HepG2 (cell line): ENCODE results near the gene FUT6. TPM values are rescaled to one million over a fixed set of nuclear protein-coding genes. Genes with fewer than 3 reads are reported as not detected.

ENCODE experiments used
- AGO1 ChIP-seq: fragments of 200-400 bp; formaldehyde crosslinking; IDR thresholded peaks from 2 replicates; pipeline ENCODE4 v1.6.1; 2017; ENCODE audit warnings: mild to moderate bottlenecking, low read depth, low read length, moderate library complexity; ENCODE audit not compliant: poor library complexity, severe bottlenecking
- GATAD1 ChIP-seq: IDR thresholded peaks from 2 replicates; pipeline ENCODE4 v1.6.1; 2016; ENCODE audit warnings: missing genetic modification reagents, missing compliant biosample characterization
- HCFC1 ChIP-seq: fragments of 150-350 bp; IDR thresholded peaks from 2 replicates; pipeline ENCODE4 v1.6.1; 2014; ENCODE audit warnings: low read depth, low read length
- JARID2 ChIP-seq: sonication (generic); formaldehyde crosslinking; IDR thresholded peaks from 2 replicates; pipeline ENCODE4 v1.8.1; 2023; ENCODE audit warnings: missing genetic modification reagents, inconsistent platforms; ENCODE audit not compliant: insufficient replicate concordance
- MTA1 ChIP-seq: sonication (generic); formaldehyde crosslinking; IDR thresholded peaks from 2 replicates; pipeline ENCODE4 v1.4.0; 2020; ENCODE audit warnings: missing genetic modification reagents, mild to moderate bottlenecking, borderline replicate concordance
- NFKBIZ ChIP-seq: IDR thresholded peaks from 2 replicates; pipeline ENCODE4 v1.6.1; 2018; ENCODE audit warnings: missing genetic modification reagents, missing compliant biosample characterization
- NFYB ChIP-seq: sonication (generic); formaldehyde crosslinking; IDR thresholded peaks from 2 replicates; pipeline ENCODE4 v1.4.0; 2020; ENCODE audit warnings: missing genetic modification reagents
- POGZ ChIP-seq: sonication (generic); formaldehyde crosslinking; IDR thresholded peaks from 2 replicates; pipeline ENCODE4 v1.4.0; 2020; ENCODE audit warnings: mild to moderate bottlenecking, missing genetic modification reagents
- SMAD9 ChIP-seq: sonication (generic); formaldehyde crosslinking; IDR thresholded peaks from 2 replicates; pipeline ENCODE4 v1.5.1; 2020; ENCODE audit warnings: mild to moderate bottlenecking, missing genetic modification reagents
- SP4 ChIP-seq: sonication (generic); formaldehyde crosslinking; IDR thresholded peaks from 2 replicates; pipeline ENCODE4 v1.8.1; 2023; ENCODE audit warnings: mild to moderate bottlenecking, missing genetic modification reagents
- ZFP37 ChIP-seq: sonication (generic); formaldehyde crosslinking; IDR thresholded peaks from 2 replicates; pipeline ENCODE4 v1.4.0; 2020; ENCODE audit warnings: missing genetic modification reagents, borderline replicate concordance
- ZNF124 ChIP-seq: sonication (generic); formaldehyde crosslinking; IDR thresholded peaks from 2 replicates; pipeline ENCODE4 v1.4.0; 2020; ENCODE audit warnings: missing genetic modification reagents
- ZNF670 ChIP-seq: sonication (generic); formaldehyde crosslinking; IDR thresholded peaks from 2 replicates; pipeline ENCODE4 v1.8.0; 2022; ENCODE audit warnings: mild to moderate bottlenecking, missing genetic modification reagents, borderline replicate concordance
- ZNF672 ChIP-seq: sonication (generic); formaldehyde crosslinking; IDR thresholded peaks from 2 replicates; pipeline ENCODE4 v1.8.1; 2022; ENCODE audit warnings: missing genetic modification reagents
- ZNF788 ChIP-seq: sonication (generic); formaldehyde crosslinking; IDR thresholded peaks from 2 replicates; pipeline ENCODE4 v1.5.0; 2020; ENCODE audit warnings: mild to moderate bottlenecking, missing genetic modification reagents, borderline replicate concordance
- ZNF83 ChIP-seq: sonication (generic); formaldehyde crosslinking; IDR thresholded peaks from 2 replicates; pipeline ENCODE4 v1.4.0; 2020; ENCODE audit warnings: missing genetic modification reagents, mild to moderate bottlenecking, borderline replicate concordance
- ZNF878 ChIP-seq: sonication (generic); formaldehyde crosslinking; IDR thresholded peaks from 2 replicates; pipeline ENCODE4 v1.8.1; 2023; ENCODE audit warnings: mild to moderate bottlenecking, missing genetic modification reagents, moderate library complexity
- polyA plus RNA-seq, 8 experiments: library from polyadenylated mRNA; depleted of rRNA in 3 of 8; stranded (reverse) in 7 of 8; unstranded in 1 of 8; fragments of >200 nt; fragmentation: Illumina TruSeq in 4 of 8; extraction: Trizol in 4 of 8; gene quantifications; 2 replicates each; pipeline versions ENCODE4 v1.2.1 to v1.2.3, GENCODE V29; 2011 to 2016; ENCODE audit warnings: low read depth in 4 of 8, missing spikeins in 1 of 8, mixed read lengths in 1 of 8; ENCODE audit not compliant: insufficient read depth in 1 of 8
- total RNA-seq, 5 experiments: library from RNA; depleted of rRNA; stranded (reverse); fragments of >200 nt; fragmentation: Illumina TruSeq; extraction: Trizol; gene quantifications; 2 replicates each; pipeline ENCODE4 v1.2.3, GENCODE V29; 2016; ENCODE audit warnings: low read depth in 1 of 5
- TF ChIP-seq, protein P1 (sequence below): sonication (generic); formaldehyde crosslinking; IDR thresholded peaks from 2 replicates; pipeline ENCODE4 v1.9.0; 2021; ENCODE audit warnings: missing genetic modification reagents, mild to moderate bottlenecking, borderline replicate concordance
- TF ChIP-seq, protein P2 (sequence below): sonication (generic); formaldehyde crosslinking; conservative IDR thresholded peaks from 2 replicates; pipeline ENCODE4 v1.4.0; 2020; ENCODE audit warnings: missing genetic modification reagents
- TF ChIP-seq, protein P3 (sequence below): sonication (generic); formaldehyde crosslinking; IDR thresholded peaks from 2 replicates; pipeline ENCODE4 v1.8.1; 2023; ENCODE audit warnings: mild to moderate bottlenecking, moderate library complexity, missing genetic modification reagents
- TF ChIP-seq, protein P4 (sequence below): sonication (generic); formaldehyde crosslinking; IDR thresholded peaks from 2 replicates; pipeline ENCODE4 v1.5.0; 2020; ENCODE audit warnings: missing genetic modification reagents, mild to moderate bottlenecking, borderline replicate concordance
- TF ChIP-seq, protein P5 (sequence below): IDR thresholded peaks from 2 replicates; pipeline ENCODE4 v1.6.1; 2016; ENCODE audit warnings: missing biosample characterization, missing genetic modification reagents, low read depth
- TF ChIP-seq, protein P6 (sequence below): sonication (generic); formaldehyde crosslinking; IDR thresholded peaks from 2 replicates; pipeline ENCODE4 v1.4.0; 2020; ENCODE audit warnings: missing genetic modification reagents, mild to moderate bottlenecking, borderline replicate concordance

The FUT6 gene
- total and polyA plus RNA-seq, 2 of the 13 experiments (the other 11 are each of a cell fraction or from before 2014, with no cell fraction given) = 8.2 to 27.7 TPM

DNA sequence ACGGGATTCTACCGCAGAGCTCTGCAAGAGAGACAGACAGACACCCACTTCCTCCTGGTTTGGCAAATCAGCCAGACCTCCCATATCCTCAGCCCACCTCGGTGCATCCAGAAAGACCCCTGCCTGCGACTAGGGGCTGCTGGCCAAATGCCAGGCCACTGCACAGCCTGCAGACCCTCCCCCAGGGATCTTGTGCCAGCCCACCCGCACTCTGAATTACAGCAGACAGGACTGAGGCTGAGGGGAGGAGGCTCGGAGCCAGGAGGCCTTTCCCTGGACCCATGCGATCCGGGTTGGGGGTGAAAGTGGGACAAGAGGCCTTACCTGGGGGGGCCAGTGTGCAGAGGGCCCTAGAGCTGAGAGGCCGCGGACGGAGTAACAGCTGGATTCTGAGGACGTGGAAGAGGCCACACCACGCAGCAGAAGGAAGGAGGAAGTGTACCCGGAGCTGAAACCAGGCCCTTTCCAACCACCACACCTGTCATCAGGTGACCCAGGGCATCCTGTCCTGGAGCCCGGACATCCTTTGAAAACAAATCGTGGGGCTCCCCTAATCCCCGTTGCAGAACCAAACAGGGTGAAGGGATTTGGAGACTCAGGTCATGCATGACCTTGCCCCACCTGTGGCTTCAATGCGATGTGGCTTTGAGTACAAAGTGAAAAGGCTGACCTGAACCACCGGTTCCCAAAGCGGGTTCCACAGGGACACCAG, 993 bp downstream of the FUT6 start (continued):
- no peak for TF ChIP-seq NFKBIZ (CRISPR knock-in tag)
- no peak for TF ChIP-seq ZFP37 (CRISPR knock-in tag)
- TF ChIP-seq, protein P1, sequence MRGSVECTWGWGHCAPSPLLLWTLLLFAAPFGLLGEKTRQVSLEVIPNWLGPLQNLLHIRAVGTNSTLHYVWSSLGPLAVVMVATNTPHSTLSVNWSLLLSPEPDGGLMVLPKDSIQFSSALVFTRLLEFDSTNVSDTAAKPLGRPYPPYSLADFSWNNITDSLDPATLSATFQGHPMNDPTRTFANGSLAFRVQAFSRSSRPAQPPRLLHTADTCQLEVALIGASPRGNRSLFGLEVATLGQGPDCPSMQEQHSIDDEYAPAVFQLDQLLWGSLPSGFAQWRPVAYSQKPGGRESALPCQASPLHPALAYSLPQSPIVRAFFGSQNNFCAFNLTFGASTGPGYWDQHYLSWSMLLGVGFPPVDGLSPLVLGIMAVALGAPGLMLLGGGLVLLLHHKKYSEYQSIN (CRISPR knock-in tag) = no peak
- no peak for TF ChIP-seq SP4 (CRISPR knock-in tag)
- TF ChIP-seq HCFC1 = no peak
- peak; percentile 46 for TF ChIP-seq AGO1
- TF ChIP-seq, protein P2, sequence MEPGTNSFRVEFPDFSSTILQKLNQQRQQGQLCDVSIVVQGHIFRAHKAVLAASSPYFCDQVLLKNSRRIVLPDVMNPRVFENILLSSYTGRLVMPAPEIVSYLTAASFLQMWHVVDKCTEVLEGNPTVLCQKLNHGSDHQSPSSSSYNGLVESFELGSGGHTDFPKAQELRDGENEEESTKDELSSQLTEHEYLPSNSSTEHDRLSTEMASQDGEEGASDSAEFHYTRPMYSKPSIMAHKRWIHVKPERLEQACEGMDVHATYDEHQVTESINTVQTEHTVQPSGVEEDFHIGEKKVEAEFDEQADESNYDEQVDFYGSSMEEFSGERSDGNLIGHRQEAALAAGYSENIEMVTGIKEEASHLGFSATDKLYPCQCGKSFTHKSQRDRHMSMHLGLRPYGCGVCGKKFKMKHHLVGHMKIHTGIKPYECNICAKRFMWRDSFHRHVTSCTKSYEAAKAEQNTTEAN (CRISPR knock-in tag) = no peak
- no peak for TF ChIP-seq SMAD9
- 0 out of 2 replicates have a peak, but pooled peaks have one; percentile 44 for TF ChIP-seq ZNF83 (CRISPR knock-in tag)
- no peak for TF ChIP-seq ZNF670 (CRISPR knock-in tag)
- TF ChIP-seq JARID2 (CRISPR knock-in tag) = no peak
- TF ChIP-seq MTA1 (CRISPR knock-in tag) = peak; percentile 79
- TF ChIP-seq NFYB (CRISPR knock-in tag) = no peak
- TF ChIP-seq, protein P3, sequence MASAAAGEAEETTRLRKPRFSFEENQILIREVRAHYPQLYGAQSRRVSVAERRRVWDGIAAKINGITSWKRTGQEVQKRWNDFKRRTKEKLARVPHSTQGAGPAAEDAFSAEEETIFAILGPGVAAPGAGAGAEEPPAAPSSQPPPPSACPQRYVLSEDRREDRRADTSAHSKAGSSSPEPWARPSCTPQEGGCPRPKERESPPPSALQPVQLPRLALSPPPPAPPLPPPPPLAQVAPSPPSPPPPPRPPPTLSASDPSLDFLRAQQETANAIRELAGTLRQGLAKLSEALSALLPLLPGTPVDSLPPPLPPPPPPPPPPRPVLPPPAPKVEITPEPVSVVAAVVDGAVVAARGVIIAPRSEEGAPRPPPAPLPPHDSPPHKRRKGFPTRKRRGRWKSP (CRISPR knock-in tag) = no peak; the same call in 1 of the 2 replicates
- TF ChIP-seq ZNF124 (CRISPR knock-in tag) = no peak
- TF ChIP-seq GATAD1 (CRISPR knock-in tag) = no peak
- TF ChIP-seq, protein P4, sequence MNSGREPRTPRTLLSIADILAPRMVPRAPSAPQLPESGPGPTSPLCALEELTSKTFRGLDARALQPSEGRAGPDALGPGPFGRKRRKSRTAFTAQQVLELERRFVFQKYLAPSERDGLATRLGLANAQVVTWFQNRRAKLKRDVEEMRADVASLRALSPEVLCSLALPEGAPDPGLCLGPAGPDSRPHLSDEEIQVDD (CRISPR knock-in tag) = no peak
- TF ChIP-seq ZNF672 (CRISPR knock-in tag) = no peak
- TF ChIP-seq, protein P5, sequence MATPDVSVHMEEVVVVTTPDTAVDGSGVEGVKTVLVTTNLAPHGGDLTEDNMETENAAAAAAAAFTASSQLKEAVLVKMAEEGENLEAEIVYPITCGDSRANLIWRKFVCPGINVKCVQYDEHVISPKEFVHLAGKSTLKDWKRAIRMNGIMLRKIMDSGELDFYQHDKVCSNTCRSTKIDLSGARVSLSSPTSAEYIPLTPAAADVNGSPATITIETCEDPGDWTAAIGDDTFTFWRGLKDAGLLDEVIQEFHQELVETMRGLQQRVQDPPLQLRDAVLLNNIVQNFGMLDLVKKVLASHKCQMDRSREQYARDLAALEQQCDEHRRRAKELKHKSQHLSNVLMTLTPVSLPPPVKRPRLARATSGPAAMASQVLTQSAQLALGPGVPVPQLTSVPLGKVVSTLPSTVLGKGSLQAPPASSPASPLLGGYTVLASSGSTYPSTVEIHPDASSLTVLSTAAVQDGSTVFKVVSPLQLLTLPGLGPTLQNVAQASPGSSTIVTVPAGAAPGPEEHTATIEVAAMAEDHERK = no peak
- TF ChIP-seq ZNF788 (CRISPR knock-in tag) = 0 out of 2 replicates have a peak, but pooled peaks have one; percentile 3
- TF ChIP-seq ZNF878 = no peak
- TF ChIP-seq, protein P6, sequence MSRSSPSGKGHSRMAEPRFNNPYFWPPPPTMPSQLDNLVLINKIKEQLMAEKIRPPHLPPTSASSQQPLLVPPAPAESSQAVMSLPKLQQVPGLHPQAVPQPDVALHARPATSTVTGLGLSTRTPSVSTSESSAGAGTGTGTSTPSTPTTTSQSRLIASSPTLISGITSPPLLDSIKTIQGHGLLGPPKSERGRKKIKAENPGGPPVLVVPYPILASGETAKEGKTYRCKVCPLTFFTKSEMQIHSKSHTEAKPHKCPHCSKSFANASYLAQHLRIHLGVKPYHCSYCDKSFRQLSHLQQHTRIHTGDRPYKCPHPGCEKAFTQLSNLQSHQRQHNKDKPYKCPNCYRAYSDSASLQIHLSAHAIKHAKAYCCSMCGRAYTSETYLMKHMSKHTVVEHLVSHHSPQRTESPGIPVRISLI (CRISPR knock-in tag) = no peak
- TF ChIP-seq POGZ (CRISPR knock-in tag) = no peak
